Measurements from ENCODE around the gene OR2S2.

DNA sequence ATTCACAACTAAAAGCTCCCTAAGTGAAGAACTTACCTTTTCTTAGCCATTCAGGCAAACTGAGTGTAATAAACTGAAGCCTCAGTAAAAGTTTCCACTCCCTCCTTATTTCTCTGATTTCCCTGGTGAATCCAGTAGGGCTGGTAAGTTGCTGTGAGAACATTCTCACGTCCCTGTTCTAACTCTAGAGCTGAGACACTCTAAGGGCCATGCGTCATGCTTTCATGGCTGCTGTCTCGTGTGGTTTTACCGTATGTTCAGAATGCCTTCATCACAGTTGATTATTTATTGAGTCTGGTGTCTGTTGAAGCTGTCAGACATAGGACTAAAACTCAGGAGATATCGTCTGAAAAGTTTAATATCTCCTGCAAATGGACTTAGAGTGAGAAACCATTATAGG is 1.3 kb downstream of the OR2S2 start:
- TF ChIP-seq, protein P1, sequence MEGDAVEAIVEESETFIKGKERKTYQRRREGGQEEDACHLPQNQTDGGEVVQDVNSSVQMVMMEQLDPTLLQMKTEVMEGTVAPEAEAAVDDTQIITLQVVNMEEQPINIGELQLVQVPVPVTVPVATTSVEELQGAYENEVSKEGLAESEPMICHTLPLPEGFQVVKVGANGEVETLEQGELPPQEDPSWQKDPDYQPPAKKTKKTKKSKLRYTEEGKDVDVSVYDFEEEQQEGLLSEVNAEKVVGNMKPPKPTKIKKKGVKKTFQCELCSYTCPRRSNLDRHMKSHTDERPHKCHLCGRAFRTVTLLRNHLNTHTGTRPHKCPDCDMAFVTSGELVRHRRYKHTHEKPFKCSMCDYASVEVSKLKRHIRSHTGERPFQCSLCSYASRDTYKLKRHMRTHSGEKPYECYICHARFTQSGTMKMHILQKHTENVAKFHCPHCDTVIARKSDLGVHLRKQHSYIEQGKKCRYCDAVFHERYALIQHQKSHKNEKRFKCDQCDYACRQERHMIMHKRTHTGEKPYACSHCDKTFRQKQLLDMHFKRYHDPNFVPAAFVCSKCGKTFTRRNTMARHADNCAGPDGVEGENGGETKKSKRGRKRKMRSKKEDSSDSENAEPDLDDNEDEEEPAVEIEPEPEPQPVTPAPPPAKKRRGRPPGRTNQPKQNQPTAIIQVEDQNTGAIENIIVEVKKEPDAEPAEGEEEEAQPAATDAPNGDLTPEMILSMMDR (conservative IDR thresholded peaks at IDR 0.05; ENCODE audit: low read depth, low read length), result no peak
- no peak for TF ChIP-seq EZH2phosphoT487 (IDR thresholded peaks at IDR 0.05; ENCODE audit: borderline replicate concordance, low read length)
- TF ChIP-seq EZH2 (IDR thresholded peaks at IDR 0.05; ENCODE audit: low read length, unreplicated experiment), result no peak
